GM23248 (cell line): Measurements from ENCODE around the gene ZPLD1.

Source experiments
- EZH2 ChIP-seq: fragments of 200-600 bp; sonication (generic); IDR thresholded peaks from 2 replicates; pipeline ENCODE4 v1.6.1; 2018; ENCODE audit warnings: antibody characterized with exemption, mild to moderate bottlenecking; ENCODE audit not compliant: insufficient read depth, poor library complexity, severe bottlenecking
- EZH2phosphoT487 ChIP-seq: fragments of 200-600 bp; sonication (generic); IDR thresholded peaks from 2 replicates; pipeline ENCODE4 v1.6.1; 2018; ENCODE audit warnings: antibody characterized with exemption, moderate library complexity, mild to moderate bottlenecking, low read depth; ENCODE audit not compliant: insufficient read depth

- TF ChIP-seq EZH2 (no peak), EZH2phosphoT487 (no peak)
Measured at GRCh38 chr3:102471491-102471890, 36.7 kb downstream of the ZPLD1 start.
